Femur (tissue), 1 donor: Measurements from ENCODE around the gene C10orf95.

Source experiments
- DNase-seq: peaks from one replicate; pipeline ENCODE4 v3.0.0-alpha.2; 2017

C10orf95 gene

GRCh38 chr10:102400598-102401341, 50.6 kb downstream of the C10orf95 start:
- DNase-seq, result peak; percentile 21

- no peak for DNase-seq
Measured at GRCh38 chr10:102400076-102400475, 51.3 kb downstream of the C10orf95 start.
